Right lobe of liver (tissue), 6 donors: ENCODE measurements around the gene STEAP4. TPM values are rescaled to one million over a fixed set of nuclear protein-coding genes. Genes with fewer than 3 reads are reported as not detected.
A peak's percentile ranks its signal among the peaks of the same experiment; 100 is the strongest.
"Not testable (repeated sequence)": the region's sequence is repeated elsewhere in the genome, so short reads cannot be mapped to it uniquely, and the experiment has no call there.

Experiments
- ATAC-seq, 4 donors: fragments of 200-7000 bp; cut with Tn5 transposase; one replicate each; pipeline ENCODE4 v1.9.1; 2020; ENCODE audit warnings: mild to moderate bottlenecking in 4 of 4, moderate library complexity in 4 of 4
- DNase-seq, 3 donors: peaks; one replicate each; pipeline ENCODE4 v3.0.0-alpha.2; 2020
- H3K27ac ChIP-seq, 3 donors: fragments of 200-600 bp; one replicate each; pipeline ENCODE4 v1.8.0; 2022
- H3K27me3 ChIP-seq, 2 donors: fragments of 200-600 bp; one replicate each; pipeline ENCODE4 v1.8.0; 2022
- H3K36me3 ChIP-seq, 4 donors: fragments of 200-600 bp; sonication (generic) in 1 of 4; one replicate each; pipeline versions ENCODE4 v1.5.1 to v1.8.0; 2017 to 2022; ENCODE audit warnings: control low read depth in 1 of 4
- H3K4me1 ChIP-seq, 4 donors: fragments of 200-600 bp; sonication (generic) in 1 of 4; one replicate each; pipeline versions ENCODE4 v1.5.1 to v1.8.0; 2017 to 2022; ENCODE audit warnings: control low read depth in 1 of 4
- H3K4me3 ChIP-seq, 3 donors: fragments of 200-600 bp; one replicate each; pipeline ENCODE4 v1.8.0; 2022
- H3K9me3 ChIP-seq, 4 donors: fragments of 200-600 bp; sonication (generic) in 1 of 4; one replicate each; pipeline versions ENCODE4 v1.5.1 to v1.8.0; 2017 to 2022; ENCODE audit warnings: control low read depth in 1 of 4
- POLR2A ChIP-seq: fragments of 450-650 bp; IDR thresholded peaks from one replicate; pipeline ENCODE4 v1.6.1; 2017; ENCODE audit warnings: antibody characterized with exemption, mild to moderate bottlenecking
- WGBS: methylation state at CpG from one replicate; pipeline ENCODE4 v1.1.6; 2018; ENCODE audit warnings: low coverage, low lambda C conversion rate; ENCODE audit not compliant: insufficient coverage; ENCODE audit errors: missing lambda C conversion rate; 5-methylcytosine and 5-hydroxymethylcytosine counted together
- intact Hi-C, 2 donors: fragments of 100-400 bp; cut with DNase I; formaldehyde crosslinking; loops; one replicate each; pipeline versions ENCODE4 v1.11.2 to v1.14.1; 2022
- total RNA-seq, 6 experiments: library from RNA; depleted of rRNA in 2 of 6; stranded (reverse); fragments of >200 nt in 2 of 6; fragmentation: NEBNext Ultra II Directional in 3 of 6; extraction: Animal tissue kit (Norgen Biotek cat#: 25700) in 3 of 6; gene quantifications; one replicate each; pipeline versions ENCODE4 v1.1.0 to v1.2.4, GENCODE V29; 2016 to 2023
- TF ChIP-seq, protein P1 (sequence below), 4 donors: fragments of 200-600 bp in 3 of 4; fragments of 450-650 bp in 1 of 4; IDR thresholded peaks; one replicate each; pipeline versions ENCODE4 v1.5.1 to v1.8.0; 2016 to 2022; ENCODE audit warnings: antibody characterized with exemption in 4 of 4, mild to moderate bottlenecking in 2 of 4
- donor health status: DM: no; HTN: yes; CAD: no.
- donor health status: DM: no; HTN: no; CAD: no.
- donor health status: DM: no; HTN: no; CAD: no.
- donor health status: DM: no; HTN: yes; CAD: no.
- donor health status: DM: no; HTN: yes; CAD: no.

The STEAP4 gene
- total RNA-seq, 6 experiments from 2014 or later, result 16.3 to 158 (median 22.9) TPM

GRCh38 chr7:88280801-88281200, 25.9 kb downstream of the STEAP4 start:
- H3K9me3 ChIP-seq, result no peaks in the 10 kb centered on the region
- no peaks in the 10 kb centered on the region for H3K27me3 ChIP-seq
- no peak overlapping the region for H3K27ac ChIP-seq
- H3K4me1 ChIP-seq, result peaks cover 0 to 7% (median 0%) of the 10 kb centered on the region in 4 donors
- no peaks in the 10 kb centered on the region for H3K36me3 ChIP-seq
- intact Hi-C loops, result no loop called here
- TF ChIP-seq POLR2A, result no peak
- TF ChIP-seq, protein P1, sequence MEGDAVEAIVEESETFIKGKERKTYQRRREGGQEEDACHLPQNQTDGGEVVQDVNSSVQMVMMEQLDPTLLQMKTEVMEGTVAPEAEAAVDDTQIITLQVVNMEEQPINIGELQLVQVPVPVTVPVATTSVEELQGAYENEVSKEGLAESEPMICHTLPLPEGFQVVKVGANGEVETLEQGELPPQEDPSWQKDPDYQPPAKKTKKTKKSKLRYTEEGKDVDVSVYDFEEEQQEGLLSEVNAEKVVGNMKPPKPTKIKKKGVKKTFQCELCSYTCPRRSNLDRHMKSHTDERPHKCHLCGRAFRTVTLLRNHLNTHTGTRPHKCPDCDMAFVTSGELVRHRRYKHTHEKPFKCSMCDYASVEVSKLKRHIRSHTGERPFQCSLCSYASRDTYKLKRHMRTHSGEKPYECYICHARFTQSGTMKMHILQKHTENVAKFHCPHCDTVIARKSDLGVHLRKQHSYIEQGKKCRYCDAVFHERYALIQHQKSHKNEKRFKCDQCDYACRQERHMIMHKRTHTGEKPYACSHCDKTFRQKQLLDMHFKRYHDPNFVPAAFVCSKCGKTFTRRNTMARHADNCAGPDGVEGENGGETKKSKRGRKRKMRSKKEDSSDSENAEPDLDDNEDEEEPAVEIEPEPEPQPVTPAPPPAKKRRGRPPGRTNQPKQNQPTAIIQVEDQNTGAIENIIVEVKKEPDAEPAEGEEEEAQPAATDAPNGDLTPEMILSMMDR (IDR thresholded peaks at IDR 0.05), result no peak
- DNase-seq (no peak), ATAC-seq (no peak)
- H3K4me3 ChIP-seq, result no peak overlapping the region
- WGBS, result 100% methylated on average over 1 of the region's 1 CpG

DNA sequence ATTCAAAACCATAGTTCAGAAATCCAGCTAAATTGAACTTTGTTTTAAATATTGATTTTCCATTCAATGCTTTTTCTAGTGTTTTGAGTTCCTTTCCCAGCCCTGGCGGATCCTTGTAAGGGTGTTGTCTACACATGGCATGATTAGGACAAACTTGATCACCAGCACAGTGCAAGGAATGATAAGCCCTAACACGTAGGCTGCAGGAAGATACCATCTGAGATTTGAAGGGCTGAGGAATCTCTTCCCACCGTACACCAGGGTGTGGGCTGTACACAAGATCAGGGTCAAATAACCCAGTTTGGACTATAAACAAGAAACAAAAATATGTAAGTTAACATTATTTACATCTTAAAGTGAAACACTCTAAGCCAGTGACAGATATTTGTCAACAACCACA, 27.4 kb downstream of the STEAP4 start:
- WGBS, result 46% methylated on average over 3 of the region's 3 CpGs
- Histone ChIP-seq H3K36me3 (no peaks in the 10 kb centered on the region), H3K4me1 (peaks cover 0 to 7% (median 0%) of the 10 kb centered on the region in 4 donors), H3K4me3 (no peak overlapping the region), H3K27ac (no peak overlapping the region), H3K27me3 (no peaks in the 10 kb centered on the region), H3K9me3 (no peaks in the 10 kb centered on the region)
- intact Hi-C loops, result no loop called here
- ATAC-seq (no peak), DNase-seq (no peak)
- TF ChIP-seq POLR2A, result no peak
- TF ChIP-seq, protein P1 (IDR thresholded peaks at IDR 0.05), result no peak

DNA sequence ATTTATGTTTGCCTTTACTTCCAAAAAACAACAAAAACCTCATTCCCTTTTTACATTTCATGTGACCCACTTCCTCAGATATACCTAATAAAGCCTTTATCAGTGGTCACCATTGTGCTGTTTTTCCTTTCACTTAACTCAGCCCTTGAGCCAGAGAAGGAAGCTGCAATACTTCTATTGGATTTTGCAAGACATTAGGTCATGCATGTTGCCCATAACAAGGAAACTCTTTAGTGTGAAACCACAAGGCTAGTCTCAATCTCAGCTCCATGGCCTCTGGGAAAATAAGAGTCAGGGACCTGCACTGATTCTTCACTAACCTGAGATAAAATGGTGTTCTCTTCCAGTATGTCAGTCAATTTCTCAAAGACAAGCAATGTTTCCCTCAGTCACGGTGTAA, 27.8 kb downstream of the STEAP4 start:
- DNase-seq (no peak), ATAC-seq (peak; percentile 40 to 72 (median 52))
- no peak for TF ChIP-seq POLR2A
- TF ChIP-seq, protein P1 (IDR thresholded peaks at IDR 0.05), result no peak
- Histone ChIP-seq H3K36me3 (no peaks in the 10 kb centered on the region), H3K4me3 (no peak overlapping the region), H3K4me1 (peaks cover 0 to 7% (median 0%) of the 10 kb centered on the region in 4 donors), H3K27me3 (no peaks in the 10 kb centered on the region), H3K27ac (no peak overlapping the region), H3K9me3 (no peaks in the 10 kb centered on the region)
- 75% methylated on average over 1 of the region's 1 CpG for WGBS
- intact Hi-C loops, result no loop called here

- TF ChIP-seq POLR2A, result no peak
- TF ChIP-seq, protein P1 (IDR thresholded peaks at IDR 0.05), result no peak
- no peak overlapping the region for H3K27ac ChIP-seq
- peak; percentile 43 to 79 (median 71) for ATAC-seq
- no peaks in the 10 kb centered on the region for H3K9me3 ChIP-seq
- 76% methylated on average over 3 of the region's 3 CpGs for WGBS
- peaks cover 0 to 7% (median 0%) of the 10 kb centered on the region in 4 donors for H3K4me1 ChIP-seq
- intact Hi-C loops, result no loop called here
- no peaks in the 10 kb centered on the region for H3K36me3 ChIP-seq
- DNase-seq, result no peak
- H3K4me3 ChIP-seq, result no peak overlapping the region
- H3K27me3 ChIP-seq, result no peaks in the 10 kb centered on the region
Observed at GRCh38 chr7:88276605-88277153, 30.0 kb downstream of the STEAP4 start.

DNA sequence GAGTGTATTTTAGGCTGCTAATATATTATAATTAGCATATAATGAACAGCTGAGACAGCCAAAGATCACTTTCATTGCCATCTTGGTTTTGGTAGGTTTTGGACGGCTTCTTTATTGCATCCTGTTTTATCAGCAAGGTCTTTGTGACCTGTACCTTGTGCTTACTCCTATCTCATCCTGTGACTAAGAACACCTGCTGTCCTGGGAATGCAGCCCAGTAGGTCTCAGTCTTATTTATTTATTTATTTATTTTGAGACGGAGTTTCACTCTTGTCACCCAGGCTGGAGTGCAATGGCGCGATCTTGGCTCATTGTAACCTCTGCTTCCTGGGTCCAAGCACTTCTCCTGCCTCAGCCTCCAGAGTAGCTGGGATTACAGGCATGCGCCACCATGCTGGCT, 31.8 kb downstream of the STEAP4 start:
- H3K4me1 ChIP-seq, H3K9me3 ChIP-seq, H3K27ac ChIP-seq, H3K27me3 ChIP-seq, intact Hi-C loops, H3K4me3 ChIP-seq, DNase-seq, H3K36me3 ChIP-seq: not testable (repeated sequence)
- 39% methylated on average over 5 of the region's 5 CpGs for WGBS
- ATAC-seq, result peak in 1 of 4 donors; percentile 27
